PC-9 (cell line): ENCODE results near the gene HTR3C. TPM values are rescaled to one million over a fixed set of nuclear protein-coding genes. Genes with fewer than 3 reads are reported as not detected.

Experiments
- BruUV-seq: library from RNA; stranded (reverse); fragments of 400-500 nt; replicated peaks from 2 replicates; lab custom pipeline; 2021; lab: Mats Ljungman, UMichigan
- CTCF ChIA-PET: fragments of 300-600 bp; sonication (Branson Sonifier 250); formaldehyde crosslinking; loops from one replicate; lab custom pipeline; 2022; ENCODE audit warnings: antibody characterized with exemption; lab: Charles Lee
- POLR2A ChIA-PET: fragments of 300-600 bp; sonication (Branson Sonifier 250); formaldehyde crosslinking; loops from one replicate; lab custom pipeline; 2022; ENCODE audit warnings: antibody characterized with exemption; ENCODE audit not compliant: unreplicated experiment; lab: Charles Lee
- DNase-seq, 2 experiments: peaks; one replicate each; pipeline versions ENCODE4 v3.0.0 to v3.0.0-alpha.2; 2015 to 2022; ENCODE audit warnings: mixed read lengths in 1 of 2
- H2AFZ ChIP-seq: fragments of 200-600 bp; sonication (generic); 2 replicates; pipeline ENCODE4 v1.8.1; 2017; ENCODE audit warnings: antibody characterized with exemption
- H3F3A ChIP-seq: fragments of 200-600 bp; sonication (generic); 2 replicates; pipeline ENCODE4 v1.8.1; 2017; ENCODE audit warnings: antibody characterized with exemption, mild to moderate bottlenecking, low read depth; ENCODE audit not compliant: insufficient read depth
- H3K27ac ChIP-seq: fragments of 200-600 bp; sonication (generic); 2 replicates; pipeline ENCODE4 v1.6.1; 2016; ENCODE audit warnings: mixed run types
- H3K27me3 ChIP-seq: fragments of 200-600 bp; sonication (generic); 2 replicates; pipeline ENCODE4 v1.6.1; 2016; ENCODE audit warnings: low read depth, mixed run types; ENCODE audit not compliant: insufficient read depth
- H3K36me3 ChIP-seq: fragments of 200-600 bp; sonication (generic); 2 replicates; pipeline ENCODE4 v1.6.1; 2016; ENCODE audit warnings: low read depth, mixed run types
- H3K4me1 ChIP-seq: fragments of 200-600 bp; sonication (generic); replicated peaks from 2 replicates; pipeline ENCODE4 v1.6.1; 2016; ENCODE audit warnings: mixed run types; ENCODE audit not compliant: insufficient read depth
- H3K4me2 ChIP-seq: fragments of 200-600 bp; sonication (generic); 2 replicates; pipeline ENCODE4 v1.6.1; 2017; ENCODE audit warnings: mixed run types
- H3K4me3 ChIP-seq: fragments of 200-600 bp; sonication (generic); 2 replicates; pipeline ENCODE4 v1.6.1; 2016; ENCODE audit warnings: mixed run types
- H3K79me2 ChIP-seq: fragments of 200-600 bp; sonication (generic); 2 replicates; pipeline ENCODE4 v1.6.1; 2017; ENCODE audit warnings: low read depth, mixed run types
- H3K9me2 ChIP-seq: fragments of 200-600 bp; sonication (generic); 2 replicates; pipeline ENCODE4 v1.8.1; 2017; ENCODE audit warnings: mild to moderate bottlenecking; ENCODE audit not compliant: insufficient read depth
- H3K9me3 ChIP-seq: fragments of 200-600 bp; sonication (generic); 2 replicates; pipeline ENCODE4 v1.8.1; 2016; ENCODE audit warnings: low read depth; ENCODE audit not compliant: insufficient read depth
- H4K20me1 ChIP-seq: fragments of 200-600 bp; sonication (generic); 2 replicates; pipeline ENCODE4 v1.8.1; 2017; ENCODE audit not compliant: insufficient read depth
- CTCF ChIP-seq: fragments of 200-600 bp; sonication (generic); conservative IDR thresholded peaks from 2 replicates; pipeline ENCODE4 v1.6.1; 2017; ENCODE audit warnings: mixed run types, antibody characterized with exemption, mild to moderate bottlenecking, moderate library complexity
- EZH2 ChIP-seq: fragments of 200-600 bp; sonication (generic); IDR thresholded peaks from 2 replicates; pipeline ENCODE4 v1.8.0; 2017; ENCODE audit warnings: antibody characterized with exemption, low read depth
- intact Hi-C: fragments of 100-400 bp; cut with micrococcal nuclease; formaldehyde crosslinking; loops from one replicate; pipeline ENCODE4 v1.10.0; 2022; ENCODE audit not compliant: unreplicated experiment
- total RNA-seq: library from RNA; stranded (reverse); gene quantifications from 2 replicates; pipeline ENCODE4 v1.2.3, GENCODE V29; 2021

HTR3C gene
- total RNA-seq, 1 experiment from 2014 or later: not detected

- POLR2A ChIA-PET: no interaction called here
- Histone ChIP-seq H2AFZ (no peak overlapping the region), H4K20me1 (no peaks in the 10 kb centered on the region), H3K9me3 (peaks cover 7% of the 10 kb centered on the region; the same call in 1 of the 2 replicates), H3K4me3 (no peak overlapping the region), H3K9me2 (no peaks in the 10 kb centered on the region), H3K79me2 (no peaks in the 10 kb centered on the region), H3K4me1 (no peaks in the 10 kb centered on the region), H3K36me3 (no peaks in the 10 kb centered on the region), H3K4me2 (no peak overlapping the region), H3K27ac (no peak overlapping the region), H3F3A (no peaks in the 10 kb centered on the region), H3K27me3 (no peaks in the 10 kb centered on the region)
- no peak for DNase-seq
- intact Hi-C loops: no loop called here
- CTCF ChIA-PET: no interaction called here
- BruUV-seq: no TSS peak
- TF ChIP-seq EZH2: no peak
- TF ChIP-seq CTCF: no peak
These were observed 44.7 kb downstream of the HTR3C start for GRCh38 chr3:184097556-184097955.

DNA sequence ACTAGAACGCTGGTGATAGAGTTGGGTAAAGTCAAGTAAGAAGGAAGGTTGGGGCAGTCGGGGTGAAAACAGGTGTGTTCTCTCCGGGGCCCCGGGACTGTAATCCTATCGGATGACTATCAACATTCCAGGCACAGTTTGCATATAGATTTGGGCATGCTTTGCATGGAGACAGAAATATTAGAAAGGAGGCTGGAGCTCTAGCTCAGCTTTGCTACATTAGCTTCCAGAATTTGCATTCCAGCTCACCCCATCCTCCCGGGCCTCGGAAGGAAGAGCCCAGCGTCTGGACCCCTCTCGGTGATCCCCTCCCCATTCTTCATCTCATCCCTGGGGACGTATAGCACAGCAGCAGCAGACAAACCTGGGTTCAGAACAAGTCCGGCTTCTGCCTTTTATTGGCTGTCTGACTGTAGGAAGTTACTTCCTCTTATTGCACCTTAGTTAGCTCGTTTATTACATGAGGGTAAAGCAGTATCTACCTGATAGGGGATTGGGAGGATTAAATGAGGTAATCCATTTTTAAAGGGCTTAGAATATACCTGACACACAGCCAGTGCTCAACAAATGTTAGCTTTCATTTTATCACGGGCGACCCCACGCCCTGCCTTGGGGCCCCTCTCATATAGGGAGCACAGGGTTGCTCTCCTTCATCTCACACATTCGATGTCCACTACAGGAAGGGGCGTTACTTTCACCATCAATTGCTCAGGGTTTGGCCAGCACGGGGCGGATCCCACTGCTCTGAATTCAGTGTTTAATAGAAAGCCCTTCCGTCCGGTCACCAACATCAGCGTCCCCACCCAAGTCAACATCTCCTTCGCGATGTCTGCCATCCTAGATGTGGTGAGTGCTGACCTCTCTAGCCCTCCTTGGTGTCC, 47.2 kb downstream of the HTR3C start:
- BruUV-seq: no TSS peak
- TF ChIP-seq EZH2 (no peak), CTCF (no peak)
- Histone ChIP-seq H3K4me2 (no peak overlapping the region), H3K27ac (no peak overlapping the region), H2AFZ (no peak overlapping the region), H3F3A (no peaks in the 10 kb centered on the region), H3K9me2 (no peaks in the 10 kb centered on the region), H4K20me1 (no peaks in the 10 kb centered on the region), H3K79me2 (no peaks in the 10 kb centered on the region), H3K9me3 (no peaks in the 10 kb centered on the region), H3K4me1 (no peaks in the 10 kb centered on the region), H3K36me3 (no peaks in the 10 kb centered on the region), H3K27me3 (no peaks in the 10 kb centered on the region), H3K4me3 (no peak overlapping the region)
- CTCF ChIA-PET: no interaction called here
- intact Hi-C loops: no loop called here
- no peak for DNase-seq
- POLR2A ChIA-PET: no interaction called here

Other genes with a start within 250 kb of the HTR3C start
- 2.2 TPM in 2 replicates for gene MAP6D1, start 227.5 kb upstream of the HTR3C start, total RNA-seq
- gene PARL, start 168.2 kb upstream of the HTR3C start, total RNA-seq: 109 and 180 TPM in 2 replicates
- 133 and 151 TPM in 2 replicates for gene ABCC5, start 35.2 kb upstream of the HTR3C start, total RNA-seq
- not detected in 2 replicates for gene HTR3D, start 21.3 kb upstream of the HTR3C start, total RNA-seq
- gene HTR3E, start 44.0 kb downstream of the HTR3C start, total RNA-seq: not detected in 2 replicates
- 45.7 and 54.1 TPM in 2 replicates for gene EIF2B5, start 82.3 kb downstream of the HTR3C start, total RNA-seq
- 101 and 108 TPM in 2 replicates for gene DVL3, start 102.3 kb downstream of the HTR3C start, total RNA-seq
- 586 and 606 TPM in 2 replicates for gene AP2M1, start 121.8 kb downstream of the HTR3C start, total RNA-seq
- gene ABCF3, start 133.2 kb downstream of the HTR3C start, total RNA-seq: 98.8 and 137 TPM in 2 replicates
- 0.53 and 0.76 TPM in 2 replicates for gene VWA5B2, start 176.5 kb downstream of the HTR3C start, total RNA-seq
- gene ALG3, start 195.9 kb downstream of the HTR3C start, total RNA-seq: 81.1 and 95.1 TPM in 2 replicates
- gene EEF1AKMT4, start 196.6 kb downstream of the HTR3C start, total RNA-seq: 11.7 and 12.1 TPM in 2 replicates
- 2.2 and 2.6 TPM in 2 replicates for gene CAMK2N2, start 208.5 kb downstream of the HTR3C start, total RNA-seq
- not detected in 2 replicates for gene ECE2, start 223.0 kb downstream of the HTR3C start, total RNA-seq
- 521 and 788 TPM in 2 replicates for gene PSMD2, start 246.2 kb downstream of the HTR3C start, total RNA-seq